Measurements from ENCODE around the gene RAPGEF5.

The RAPGEF5 gene

GRCh38 chr7:22302193-22302592, 54.8 kb downstream of the RAPGEF5 start:
- DNase-seq = no peak

- DNase-seq = no peak
Measured at GRCh38 chr7:22301790-22302189, 55.2 kb downstream of the RAPGEF5 start.

GRCh38 chr7:22300839-22301238, 56.1 kb downstream of the RAPGEF5 start:
- no peak for DNase-seq

GRCh38 chr7:22296916-22297315, 60.0 kb downstream of the RAPGEF5 start:
- DNase-seq = no peak

- no peak for DNase-seq
Measured at GRCh38 chr7:22296265-22296566, 60.7 kb downstream of the RAPGEF5 start.

- DNase-seq = no peak
Measured at GRCh38 chr7:22295402-22296264, 61.3 kb downstream of the RAPGEF5 start.

- DNase-seq = no peak
Measured at GRCh38 chr7:22292531-22292930, 64.4 kb downstream of the RAPGEF5 start.

GRCh38 chr7:22291977-22292376, 65.0 kb downstream of the RAPGEF5 start:
- DNase-seq = no peak

- DNase-seq = no peak
Measured at GRCh38 chr7:22288202-22288601, 68.8 kb downstream of the RAPGEF5 start.

- no peak for DNase-seq
Measured at GRCh38 chr7:22287412-22287811, 69.5 kb downstream of the RAPGEF5 start.

- no peak for DNase-seq
Measured at GRCh38 chr7:22286436-22286835, 70.5 kb downstream of the RAPGEF5 start.

GRCh38 chr7:22281481-22281880, 75.5 kb downstream of the RAPGEF5 start:
- DNase-seq = no peak

GRCh38 chr7:22280031-22280430, 76.9 kb downstream of the RAPGEF5 start:
- DNase-seq = no peak

GRCh38 chr7:22278660-22279059, 78.3 kb downstream of the RAPGEF5 start:
- DNase-seq = no peak

- no peak for DNase-seq
Measured at GRCh38 chr7:22277375-22277774, 79.6 kb downstream of the RAPGEF5 start.

- DNase-seq = peak; percentile 43
Measured at GRCh38 chr7:22275661-22276060, 81.3 kb downstream of the RAPGEF5 start.

GRCh38 chr7:22271311-22271710, 85.6 kb downstream of the RAPGEF5 start:
- no peak for DNase-seq

GRCh38 chr7:22270371-22270770, 86.6 kb downstream of the RAPGEF5 start:
- no peak for DNase-seq

GRCh38 chr7:22269963-22270362, 87.0 kb downstream of the RAPGEF5 start:
- no peak for DNase-seq

GRCh38 chr7:22268884-22269421, 88.0 kb downstream of the RAPGEF5 start:
- DNase-seq = no peak

GRCh38 chr7:22267930-22268615, 88.9 kb downstream of the RAPGEF5 start:
- no peak for DNase-seq

GRCh38 chr7:22262538-22262937, 94.4 kb downstream of the RAPGEF5 start:
- DNase-seq = no peak

GRCh38 chr7:22256541-22257096, 100.3 kb downstream of the RAPGEF5 start:
- no peak for DNase-seq

GRCh38 chr7:22255834-22256233, 101.1 kb downstream of the RAPGEF5 start:
- no peak for DNase-seq

All from NCI-H524 treated with DMSO at 0.1 percent for 48 hours (cell line).